GM19023 (cell line): ENCODE results near the gene PXMP2.

Experiments used
- ATAC-seq: cut with Tn5 transposase; IDR thresholded peaks from one replicate; pipeline ENCODE4 v1.9.1; 2021; ENCODE audit warnings: mild to moderate bottlenecking, moderate library complexity; ENCODE audit not compliant: unreplicated experiment

Gene PXMP2

GRCh38 chr12:132660052-132660451 is 27.3 kb upstream of the PXMP2 start:
- no peak for ATAC-seq

DNA sequence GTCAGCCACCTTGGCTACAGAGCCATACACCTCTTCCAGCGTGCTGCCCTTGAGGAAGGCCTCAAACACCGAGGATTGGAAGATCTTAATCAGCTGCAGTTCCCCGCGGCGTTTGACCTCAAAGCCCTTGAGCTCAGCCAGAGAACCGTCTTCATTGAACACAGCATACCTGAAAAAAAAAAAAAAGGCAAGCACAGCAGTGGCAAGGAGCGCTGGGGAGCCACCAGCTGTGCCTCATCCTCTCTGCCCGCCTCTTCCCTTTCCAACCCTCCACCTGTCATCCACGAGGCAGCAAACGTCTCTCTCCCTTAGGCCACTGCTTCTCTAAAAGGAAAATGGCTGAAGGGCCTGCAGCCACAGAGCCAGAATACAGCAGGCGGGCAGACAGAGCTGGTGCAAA is 26.4 kb upstream of the PXMP2 start:
- no peak for ATAC-seq

GRCh38 chr12:132661972-132662371 is 25.4 kb upstream of the PXMP2 start:
- ATAC-seq, result no peak

DNA sequence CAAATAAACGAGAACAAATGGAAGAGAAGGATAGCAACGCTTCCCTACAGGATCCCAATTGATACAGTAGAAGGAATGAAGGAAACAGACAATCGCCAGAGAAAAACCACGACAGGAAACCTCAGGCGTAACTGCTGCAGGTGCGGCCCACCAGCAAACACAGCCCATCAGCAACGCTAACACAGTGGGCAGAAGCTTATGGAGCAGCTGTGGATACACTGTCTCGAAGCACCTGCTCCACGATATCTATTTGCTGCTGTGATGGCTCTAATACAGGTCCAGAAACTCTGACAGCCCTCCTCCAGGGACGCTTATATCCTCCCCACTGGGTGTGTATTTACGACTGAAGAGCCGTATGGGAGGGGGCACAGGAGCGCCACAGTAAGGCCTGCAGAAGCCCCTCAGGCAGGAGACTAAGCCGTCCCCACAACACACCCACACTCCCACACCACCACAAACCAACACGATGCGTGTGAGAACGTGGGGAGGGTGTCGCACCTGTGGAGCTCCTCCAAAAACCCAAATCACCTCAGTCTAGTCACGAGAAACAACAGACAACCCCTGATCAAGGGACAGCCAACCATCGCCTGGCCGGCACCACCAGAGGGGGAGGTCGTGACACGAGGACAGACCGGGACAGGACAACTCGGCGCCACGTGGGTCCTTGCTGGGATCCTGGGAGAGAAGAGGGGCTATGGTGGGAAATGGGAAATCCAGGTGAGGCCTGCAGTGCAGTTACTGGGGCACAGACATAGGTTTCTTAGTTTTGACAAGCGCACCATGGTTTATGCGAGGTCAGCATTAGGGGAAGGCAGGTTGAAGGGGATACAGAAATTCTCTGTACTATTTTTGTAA is 24.3 kb upstream of the PXMP2 start:
- no peak for ATAC-seq

- ATAC-seq, result no peak
Measured at GRCh38 chr12:132664206-132665148, 22.9 kb upstream of the PXMP2 start.

- no peak for ATAC-seq
Measured at GRCh38 chr12:132665149-132665491, 22.3 kb upstream of the PXMP2 start.

DNA sequence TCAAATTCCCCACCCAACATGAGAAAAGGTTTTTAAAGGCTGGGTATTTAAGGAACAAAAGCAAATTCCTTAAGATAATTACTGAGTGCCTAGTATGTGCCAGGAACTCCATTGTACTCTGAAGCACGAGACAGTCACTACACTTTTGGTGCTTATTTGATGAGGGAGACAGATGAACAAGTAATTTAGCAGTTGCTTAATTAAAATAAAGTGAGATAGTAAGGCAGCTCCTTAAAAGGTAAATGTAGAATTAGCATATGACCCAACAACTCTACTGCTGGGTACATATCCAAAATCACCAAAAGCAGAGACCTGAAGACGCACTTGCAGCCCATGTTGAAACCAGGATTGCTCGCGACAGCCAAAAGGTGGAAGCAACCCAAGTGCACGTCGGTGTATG is 21.6 kb upstream of the PXMP2 start:
- ATAC-seq, result no peak

DNA sequence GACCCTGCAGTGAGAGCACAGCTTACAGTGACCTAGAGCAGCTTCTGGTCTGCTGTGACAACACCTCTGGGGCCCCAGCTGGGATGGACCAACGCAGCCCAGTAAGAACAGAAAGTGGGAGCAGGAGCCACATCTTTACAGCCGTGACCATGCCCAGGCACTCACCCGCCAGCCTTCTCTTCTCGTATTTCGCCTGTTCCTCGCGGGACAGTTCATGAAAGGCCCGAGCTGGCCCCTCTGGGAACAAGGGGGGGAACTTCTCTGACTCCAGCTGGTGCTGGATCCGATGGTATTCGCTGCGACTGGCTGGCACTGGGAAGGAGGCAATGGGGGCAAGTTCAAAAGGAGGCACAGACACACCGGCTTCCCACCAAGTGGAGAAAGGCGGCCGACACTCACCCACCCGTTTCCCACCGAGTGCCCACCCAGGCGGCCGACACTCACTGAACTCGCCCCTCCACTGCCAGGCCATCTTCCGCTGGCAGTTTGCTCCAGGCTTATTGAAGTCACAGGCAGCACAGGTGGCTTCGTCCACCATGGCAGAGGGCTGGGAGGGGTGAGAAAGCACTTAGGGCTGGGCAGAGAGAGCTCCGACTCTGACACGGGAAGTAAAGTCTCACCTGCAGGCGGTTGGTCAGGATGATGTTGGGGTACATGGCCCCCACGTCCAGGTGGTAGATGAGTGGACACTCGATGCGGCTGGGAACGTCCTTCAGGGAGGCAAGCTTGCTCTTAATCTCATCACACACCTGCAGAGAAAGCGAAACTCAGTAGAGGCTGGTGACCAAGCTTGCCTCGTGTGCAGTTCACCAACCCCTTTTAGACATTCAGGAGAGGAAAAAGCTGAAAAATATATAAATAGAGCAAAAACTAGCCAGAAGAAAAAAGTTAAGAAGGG is 18.9 kb upstream of the PXMP2 start:
- no peak for ATAC-seq

DNA sequence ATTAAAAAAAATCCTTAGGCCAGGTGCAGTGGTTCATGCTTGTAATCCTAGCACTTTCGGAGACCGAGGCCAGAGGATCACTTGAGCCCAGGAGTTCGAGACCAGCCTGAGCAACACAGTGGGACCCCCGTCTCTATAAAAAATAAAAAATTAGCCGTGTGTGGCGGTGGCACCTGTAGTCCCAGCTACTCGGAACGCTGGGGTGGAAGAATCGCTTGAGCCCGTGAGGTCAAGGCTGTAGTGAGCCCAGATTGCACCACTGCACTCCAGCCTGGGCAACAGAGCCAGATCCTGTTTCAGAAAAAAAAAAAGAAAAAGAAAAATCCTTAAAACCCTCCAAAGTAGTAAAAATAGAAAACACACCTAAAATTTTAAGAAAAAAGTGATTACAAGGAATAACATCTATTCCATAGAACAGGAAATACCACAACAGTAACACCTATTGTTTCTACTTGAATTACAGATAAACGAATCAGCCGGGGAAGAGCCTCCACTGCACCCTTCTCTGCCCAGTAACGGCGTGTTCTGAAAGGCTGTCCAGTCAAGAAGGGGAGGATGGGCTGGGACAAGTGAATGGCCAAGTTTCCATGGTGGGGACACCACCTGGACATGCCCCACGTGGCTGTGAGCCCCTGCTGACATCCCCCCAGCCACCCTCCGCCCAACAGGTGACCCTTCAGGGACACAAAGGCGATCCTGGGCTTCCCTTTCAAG is 18.1 kb upstream of the PXMP2 start:
- ATAC-seq, result no peak

GRCh38 chr12:132672116-132672515 is 15.3 kb upstream of the PXMP2 start:
- ATAC-seq, result no peak

DNA sequence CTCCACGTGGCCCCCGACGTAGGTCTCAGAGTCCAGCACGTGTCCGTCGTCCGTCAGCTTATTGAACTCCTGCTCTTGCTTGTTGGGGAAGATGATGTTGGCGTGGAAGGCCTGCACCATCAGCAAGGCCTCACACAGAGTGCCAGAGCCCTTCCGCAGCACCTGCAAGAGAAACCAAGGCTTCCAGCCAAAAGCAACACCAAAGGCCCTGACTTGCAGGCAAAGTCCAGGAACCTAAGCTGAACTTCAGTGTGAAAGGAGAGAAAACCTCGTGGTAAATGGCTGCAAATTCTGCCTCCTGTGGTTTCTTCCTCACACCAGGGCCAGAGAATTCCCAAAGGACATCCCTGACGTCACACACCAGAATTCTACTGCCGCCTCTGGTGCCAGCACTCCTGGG is 14.7 kb upstream of the PXMP2 start:
- no peak for ATAC-seq

DNA sequence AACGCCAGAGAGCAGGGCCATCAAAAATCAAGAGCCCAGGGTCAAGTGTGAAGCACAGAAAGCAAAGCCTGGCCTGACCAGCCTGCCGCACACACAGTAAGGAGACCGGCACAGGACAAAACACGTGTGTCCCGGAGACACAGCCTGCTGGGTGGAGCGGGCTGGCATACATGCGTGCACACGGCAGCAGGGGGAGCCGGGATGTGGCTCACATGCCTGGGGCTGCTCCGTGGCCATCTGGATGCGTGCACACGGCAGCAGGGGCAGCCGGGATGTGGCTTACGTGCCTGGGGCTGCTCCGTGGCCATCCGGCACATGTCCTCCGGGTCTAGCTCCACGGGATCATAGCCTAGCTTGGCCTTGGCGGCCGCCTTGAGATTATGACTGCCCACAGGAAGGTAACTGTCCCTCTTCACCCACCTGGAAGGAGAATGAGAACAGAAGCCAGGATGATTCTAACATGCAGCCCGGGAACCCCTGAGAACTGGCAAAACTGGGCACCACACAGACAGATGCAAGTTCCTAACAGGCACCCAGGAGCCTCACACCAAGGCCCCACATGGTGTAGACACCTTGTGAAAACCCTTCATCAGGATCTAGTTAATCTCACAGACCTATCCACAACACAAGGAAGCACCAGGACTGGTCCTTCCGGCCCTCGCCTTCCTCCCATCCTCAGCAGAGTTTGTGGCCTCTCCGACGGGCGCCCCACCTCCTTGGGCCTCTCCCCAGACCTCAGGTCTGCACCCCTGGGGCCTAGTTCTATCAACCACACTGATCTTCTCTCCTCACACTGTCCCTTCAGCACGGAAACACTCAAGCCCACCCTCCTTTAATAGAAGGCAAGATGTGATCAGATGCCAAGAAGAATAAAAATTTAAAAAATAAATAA is 13.9 kb upstream of the PXMP2 start:
- no peak for ATAC-seq

DNA sequence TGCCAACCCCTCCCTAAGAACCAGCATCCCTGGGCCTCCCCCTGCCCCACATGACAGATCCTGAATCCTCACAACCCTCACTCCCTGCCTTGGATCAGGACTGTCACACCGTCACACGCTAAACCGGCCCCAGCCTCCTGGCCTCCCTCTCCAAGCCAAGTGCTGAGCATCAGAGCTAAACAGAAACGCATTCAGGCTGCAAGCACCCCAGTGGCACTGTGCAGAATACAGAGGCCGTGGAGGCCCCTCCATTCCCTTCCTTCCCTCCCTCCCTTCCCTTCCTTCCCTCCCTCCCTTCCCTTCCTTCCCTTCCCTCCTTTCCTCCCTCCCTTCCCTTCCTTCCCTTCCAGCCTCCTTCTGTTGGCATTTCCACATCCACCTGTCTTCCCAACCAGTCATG is 12.8 kb upstream of the PXMP2 start:
- ATAC-seq, result no peak

DNA sequence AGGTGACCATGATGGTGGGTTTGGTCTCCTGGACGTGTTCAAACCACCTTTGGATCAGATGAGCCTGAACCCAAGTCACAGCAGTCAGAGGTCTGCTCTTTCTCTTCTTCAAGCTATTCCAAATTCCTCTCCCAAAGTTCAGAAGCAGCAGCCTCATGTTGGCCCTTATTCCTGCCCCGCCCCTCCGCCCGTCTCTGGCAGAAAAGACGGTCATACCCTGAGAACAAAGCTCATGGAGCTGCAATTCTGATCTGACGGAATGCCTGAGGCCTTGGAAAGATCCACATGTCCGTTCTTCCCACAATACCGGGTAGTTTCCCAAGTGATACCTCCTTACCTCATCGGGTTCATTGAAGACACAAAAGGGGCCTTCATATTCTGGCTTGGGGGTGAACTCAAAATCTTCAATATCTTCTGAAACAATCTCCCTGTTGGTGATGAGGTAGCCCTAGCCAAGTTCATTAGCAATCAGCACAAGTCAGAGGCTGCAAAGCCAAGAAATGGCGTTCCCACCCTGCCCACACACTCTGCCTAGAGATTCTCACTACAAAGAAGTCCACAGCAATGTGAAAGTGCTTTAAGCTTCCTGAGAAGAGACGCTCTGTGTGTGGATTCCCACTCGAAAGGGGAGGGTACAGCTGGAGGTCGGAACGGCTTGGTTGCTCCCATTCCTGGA is 11.5 kb upstream of the PXMP2 start:
- ATAC-seq, result no peak

DNA sequence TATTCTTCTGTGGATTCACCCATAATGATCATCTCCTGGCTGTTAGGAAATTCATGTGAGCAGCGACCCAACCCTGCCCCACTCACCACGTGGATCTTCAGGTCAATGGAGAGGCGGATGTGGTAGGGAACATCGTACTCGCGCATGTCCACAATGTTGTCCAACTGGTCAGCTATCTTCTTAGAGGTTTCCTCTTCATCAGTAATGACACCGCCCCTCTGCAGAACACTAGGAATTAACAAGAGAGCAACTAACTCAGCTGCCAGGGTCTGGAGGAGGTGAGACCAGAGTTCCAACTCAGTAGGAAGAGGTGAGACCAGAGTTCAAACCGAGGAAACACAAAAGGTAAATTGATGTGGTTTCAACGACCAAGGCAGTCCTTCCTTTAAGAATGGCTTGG is 9.9 kb upstream of the PXMP2 start:
- no peak for ATAC-seq

DNA sequence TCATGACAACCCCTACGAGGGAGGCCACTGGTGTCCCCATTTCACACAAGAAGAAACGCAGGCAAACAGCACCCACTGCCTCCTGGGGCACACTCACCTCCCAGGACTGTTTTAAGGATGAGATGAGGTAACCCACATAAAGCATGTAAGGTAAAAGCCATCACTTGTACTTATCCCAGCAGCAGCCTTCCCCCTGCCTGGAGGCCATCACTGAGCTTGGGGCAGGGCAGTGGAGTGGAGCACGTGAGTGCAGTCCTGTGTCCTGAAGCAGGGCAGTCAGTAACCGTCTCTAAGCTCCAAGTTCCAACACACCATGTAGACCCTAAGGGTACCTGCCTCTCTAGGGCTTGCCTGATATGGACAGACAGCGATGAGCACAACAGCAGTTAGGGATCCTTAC is 2.0 kb upstream of the PXMP2 start:
- ATAC-seq, result no peak

DNA sequence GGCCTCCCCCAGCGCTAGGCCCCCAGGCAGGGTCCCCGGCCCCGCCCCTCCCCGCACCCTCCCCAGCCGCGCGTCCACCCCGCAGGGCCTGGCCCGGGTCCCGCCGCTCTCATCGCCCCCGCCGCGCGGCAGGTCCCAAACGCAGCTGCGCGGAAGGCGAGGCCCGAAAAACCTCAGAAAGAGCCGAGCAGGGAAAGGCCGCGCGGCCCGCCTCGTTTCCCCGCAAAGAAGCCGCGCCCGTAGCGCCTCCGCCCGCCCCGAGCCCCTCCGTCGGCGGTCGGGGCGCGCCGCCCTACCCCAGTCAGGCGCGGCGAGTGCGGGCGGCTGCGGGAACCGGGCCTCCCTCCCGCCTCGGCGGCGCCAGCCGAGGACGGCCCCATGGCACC is 569 bp upstream of the PXMP2 start:
- ATAC-seq, result peak; percentile 13

- no peak for ATAC-seq
Measured at GRCh38 chr12:132689227-132689626, 1.8 kb downstream of the PXMP2 start.

DNA sequence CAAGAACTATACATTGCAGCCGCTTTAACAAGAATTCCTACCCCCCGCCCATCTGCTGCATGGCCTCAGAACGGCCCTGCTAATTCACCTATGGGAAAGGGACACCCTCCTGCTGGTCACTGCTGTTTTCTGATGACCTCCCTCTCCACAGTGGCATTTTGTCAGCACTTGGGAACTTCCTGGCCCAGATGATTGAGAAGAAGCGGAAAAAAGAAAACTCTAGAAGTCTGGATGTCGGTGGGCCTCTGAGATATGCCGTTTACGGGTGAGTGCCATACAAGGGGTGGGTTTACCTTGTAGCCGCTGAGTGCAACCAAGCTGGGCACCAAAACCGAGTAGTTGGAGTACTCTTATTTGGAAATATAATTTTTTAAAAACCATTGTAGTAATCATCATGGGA is 2.7 kb downstream of the PXMP2 start:
- no peak for ATAC-seq
